EL (cell line): ENCODE measurements around the gene CTNNA1.
"Not testable (repeated sequence)": the region's sequence is repeated elsewhere in the genome, so short reads cannot be mapped to it uniquely, and the experiment has no call there.

Experiments
- DNase-seq: peaks from one replicate; pipeline ENCODE4 v3.0.0-alpha.2; 2016

The CTNNA1 gene

DNA sequence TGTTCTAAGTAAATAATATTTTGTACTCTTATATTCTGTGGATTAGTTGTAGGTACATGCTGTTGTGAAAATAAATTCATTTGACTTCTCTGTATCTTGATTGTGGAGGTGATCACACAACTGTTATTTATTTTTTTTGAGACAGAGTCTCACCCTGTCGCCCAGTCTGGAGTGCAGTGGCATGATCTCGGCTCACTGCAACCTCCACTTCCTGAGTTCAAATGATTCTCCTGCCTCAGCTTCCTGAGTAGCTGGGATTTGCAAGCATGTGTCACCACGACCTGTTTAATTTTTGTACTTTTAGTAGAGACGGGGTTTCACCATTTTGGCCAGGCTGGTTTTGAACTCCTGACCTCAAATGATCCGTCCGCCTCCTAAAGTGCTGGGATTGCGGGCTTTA lies 7.9 kb downstream of the CTNNA1 start:
- peak; percentile 19 for DNase-seq

DNA sequence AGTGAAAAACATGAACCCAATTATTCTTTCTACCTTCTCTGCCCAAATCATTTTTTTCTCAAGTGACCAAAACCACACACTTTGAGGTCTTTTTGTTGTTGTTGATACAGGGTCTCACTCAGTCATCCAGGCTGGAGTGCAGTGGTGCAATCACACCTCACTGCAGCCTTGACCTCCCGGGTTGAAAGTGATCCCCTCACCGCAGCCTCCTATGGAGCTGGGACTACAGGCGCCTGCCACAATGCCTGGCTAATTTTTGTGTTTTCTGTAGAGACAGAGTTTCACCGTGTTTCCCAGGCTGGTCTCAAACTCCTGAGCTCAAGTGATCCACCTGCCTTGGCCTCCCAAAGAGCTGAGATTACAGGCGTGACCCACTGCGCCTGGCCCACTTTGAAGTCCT lies 8.4 kb downstream of the CTNNA1 start:
- not testable (repeated sequence) for DNase-seq

DNA sequence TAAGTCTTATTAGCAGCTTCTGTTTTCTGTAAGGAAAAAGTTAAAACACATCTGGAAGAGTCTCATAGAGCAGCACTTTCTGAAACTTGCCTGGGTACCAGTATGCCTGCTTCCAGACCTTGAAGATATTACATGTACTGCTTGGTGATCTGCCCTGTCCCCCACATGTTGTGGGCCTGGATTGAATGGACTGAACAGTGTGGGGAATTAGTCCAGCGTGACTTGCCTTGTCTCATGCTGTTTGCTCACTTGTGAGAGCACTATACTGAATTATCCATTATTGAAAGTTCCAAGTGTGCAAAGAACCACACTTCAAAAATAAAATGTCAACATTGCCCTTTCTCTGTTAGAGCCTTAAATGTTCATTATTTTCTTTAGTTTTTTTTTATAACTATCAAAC lies 8.9 kb downstream of the CTNNA1 start:
- DNase-seq: no peak

DNA sequence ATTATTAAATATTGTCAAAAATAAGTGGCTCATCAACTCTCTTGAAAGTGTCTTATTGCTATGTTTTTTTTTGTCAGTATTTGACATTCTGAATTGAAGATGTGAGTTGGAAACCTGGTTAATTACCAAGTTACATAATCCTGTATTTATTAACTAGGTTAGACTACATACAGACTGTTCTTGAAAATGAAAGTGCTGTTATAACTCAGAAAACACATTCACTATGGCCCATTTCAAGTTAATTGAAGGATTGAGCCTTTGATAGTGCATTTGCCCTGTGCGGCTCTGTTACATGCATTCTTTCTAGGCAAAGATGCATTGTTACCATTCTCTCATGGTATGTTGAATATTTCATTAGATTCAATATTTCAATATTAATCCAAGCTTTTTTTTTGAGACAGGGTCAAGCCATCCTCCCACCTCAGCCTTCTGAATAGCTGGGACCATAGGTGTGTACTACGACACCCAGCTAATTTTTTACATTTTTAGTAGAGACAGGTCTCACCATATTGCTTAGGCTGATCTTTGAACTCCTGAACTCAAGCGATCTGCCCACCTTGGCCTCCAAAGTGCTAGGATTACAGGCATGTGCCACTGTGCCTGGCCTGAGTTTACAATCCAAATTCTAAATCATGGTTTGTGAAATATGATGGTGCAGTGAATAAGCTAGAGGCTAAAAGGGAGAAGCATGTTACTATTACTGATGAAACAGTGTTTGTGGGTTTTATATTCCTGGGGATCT lies 10.0 kb downstream of the CTNNA1 start:
- no peak for DNase-seq

DNA sequence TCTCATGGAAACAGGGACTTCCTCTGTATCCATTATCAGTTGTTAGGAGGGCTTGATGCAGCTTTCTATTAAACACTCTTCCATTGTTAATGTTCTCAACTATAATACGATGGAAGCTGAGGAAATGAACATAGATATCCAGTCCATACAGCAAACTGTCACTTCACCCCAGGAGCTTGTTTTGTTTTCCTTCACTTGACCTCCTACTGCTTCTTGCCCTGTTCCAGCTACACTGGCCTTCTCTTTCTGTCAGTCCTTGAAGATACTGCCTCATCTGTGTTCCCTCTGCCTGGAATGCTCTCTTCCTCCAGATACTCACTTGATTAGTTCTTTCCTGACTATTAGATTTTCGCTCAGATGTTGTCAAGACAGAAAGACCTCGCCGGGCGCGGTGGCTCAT lies 17.1 kb downstream of the CTNNA1 start:
- no peak for DNase-seq

DNA sequence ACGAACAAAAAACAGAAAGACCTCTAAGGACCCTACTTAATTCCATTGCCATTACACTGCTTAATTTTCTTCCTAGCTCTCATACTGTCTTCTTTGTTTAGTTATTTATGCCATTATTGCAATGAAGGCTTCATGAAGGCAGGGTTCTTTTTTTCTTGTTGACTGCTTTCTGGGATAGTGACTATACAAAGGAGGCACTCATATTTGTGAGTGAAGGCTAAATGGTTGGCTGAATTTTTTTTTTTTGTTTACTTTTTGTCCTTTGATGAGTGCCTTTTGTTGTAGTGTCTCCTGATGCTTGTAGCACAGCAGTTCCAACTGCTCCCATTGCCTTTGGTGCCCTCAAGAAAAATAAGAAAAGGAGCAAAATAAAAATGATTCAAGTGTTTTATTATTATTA lies 17.8 kb downstream of the CTNNA1 start:
- DNase-seq: no peak

DNA sequence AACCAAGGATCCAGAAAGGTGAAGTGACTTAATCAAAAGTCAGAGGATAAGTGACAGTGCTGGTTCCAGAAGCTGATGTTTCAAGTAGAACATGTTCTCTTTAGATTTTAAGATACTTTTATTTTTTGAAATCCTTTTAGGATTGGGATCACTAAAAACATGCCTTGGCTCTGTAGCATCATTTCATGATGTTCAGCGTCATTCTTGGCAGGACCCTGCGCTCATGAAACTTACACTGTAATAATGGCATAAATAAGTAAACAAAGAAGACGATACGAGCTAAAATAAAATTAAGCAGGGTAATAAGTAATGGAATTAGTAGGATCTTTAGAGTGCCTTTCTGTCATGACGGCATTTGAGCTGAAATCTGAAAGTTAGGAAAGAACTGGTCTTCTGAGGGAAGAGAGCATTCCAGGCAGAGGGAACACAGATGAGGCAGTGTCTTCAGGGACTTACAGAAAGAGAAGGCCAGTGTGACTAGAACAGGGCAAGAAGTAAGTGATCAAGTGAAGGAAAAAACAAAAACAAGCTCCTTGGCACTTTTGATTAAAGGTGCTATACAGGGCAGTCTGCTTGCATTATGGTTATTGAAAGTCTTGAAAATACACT lies 19.9 kb downstream of the CTNNA1 start:
- DNase-seq: no peak

DNA sequence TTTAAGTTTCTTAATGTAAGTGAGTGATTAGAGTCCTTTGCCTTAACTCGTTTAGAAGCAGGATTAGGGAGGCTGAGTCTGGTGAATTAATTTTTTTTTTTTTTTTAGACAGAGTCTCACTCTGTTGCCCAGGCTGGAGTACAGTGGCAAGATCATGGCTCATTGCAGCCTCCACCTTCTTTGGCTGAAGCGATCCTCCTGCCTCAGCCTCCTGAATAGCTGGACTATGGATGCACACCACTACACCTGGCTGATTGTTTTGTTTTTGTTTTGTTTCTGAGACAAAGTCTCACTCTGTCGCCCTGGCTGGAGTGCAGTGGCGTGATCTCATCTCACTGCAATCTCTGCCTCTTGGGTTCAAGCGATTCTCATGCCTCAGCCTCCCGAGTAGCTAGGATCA lies 20.4 kb downstream of the CTNNA1 start:
- not testable (repeated sequence) for DNase-seq

DNA sequence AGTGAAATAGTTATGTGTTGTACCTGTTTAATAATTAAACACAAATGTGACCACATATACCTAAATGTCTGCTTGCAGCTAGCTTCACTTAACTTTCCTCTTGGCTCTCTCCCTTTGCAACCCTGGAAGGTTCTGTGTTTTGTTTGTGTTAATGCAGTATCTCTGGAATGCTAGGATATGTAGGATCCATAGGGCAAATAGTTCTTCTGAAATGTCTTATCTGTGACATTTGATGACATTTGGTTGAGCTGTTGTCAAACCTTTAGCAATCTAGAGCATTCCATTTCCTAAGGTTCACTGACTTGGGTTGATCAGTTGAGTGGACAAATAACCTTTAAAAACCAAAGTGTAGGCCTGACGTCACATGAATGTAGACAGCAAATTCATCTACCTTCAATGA lies 21.8 kb downstream of the CTNNA1 start:
- DNase-seq: no peak

DNA sequence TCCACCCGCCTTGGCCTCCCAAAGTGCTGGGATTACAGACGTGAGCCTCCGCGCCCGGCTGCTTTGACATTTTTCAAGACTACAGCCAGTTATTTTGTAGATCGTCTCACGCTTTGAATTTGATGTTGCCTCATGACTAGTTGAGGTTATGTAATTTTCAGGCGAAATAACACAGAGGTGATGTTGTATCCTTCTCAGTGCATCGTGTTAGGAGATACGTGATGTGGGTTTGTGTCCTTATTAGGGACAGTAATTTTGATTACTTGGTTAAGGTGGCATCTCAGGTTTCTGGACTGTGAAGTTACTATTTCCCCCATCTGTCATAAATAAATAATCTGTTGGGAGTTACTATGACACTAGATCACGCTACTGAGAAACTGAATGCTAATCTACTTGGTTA lies 25.0 kb downstream of the CTNNA1 start:
- DNase-seq: no peak

DNA sequence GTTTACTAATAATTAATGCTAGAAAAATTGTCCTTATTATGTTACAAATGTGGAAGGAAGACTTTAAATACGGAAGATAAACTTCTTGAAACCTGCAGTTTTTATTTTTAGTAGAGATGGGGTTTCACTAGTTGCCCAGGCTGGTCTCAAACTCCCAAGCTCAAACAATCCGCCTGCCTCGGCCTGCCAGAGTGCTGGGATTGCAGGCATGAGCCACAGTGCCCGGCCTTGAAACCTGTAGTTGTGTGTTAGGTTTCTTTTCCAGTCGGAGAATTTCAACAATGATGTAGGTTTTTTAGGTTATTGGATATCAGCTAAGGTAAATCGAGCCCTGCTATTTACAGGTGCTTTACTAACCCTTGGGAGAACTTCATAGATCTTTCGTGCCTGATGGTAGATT lies 30.8 kb downstream of the CTNNA1 start:
- no peak for DNase-seq

DNA sequence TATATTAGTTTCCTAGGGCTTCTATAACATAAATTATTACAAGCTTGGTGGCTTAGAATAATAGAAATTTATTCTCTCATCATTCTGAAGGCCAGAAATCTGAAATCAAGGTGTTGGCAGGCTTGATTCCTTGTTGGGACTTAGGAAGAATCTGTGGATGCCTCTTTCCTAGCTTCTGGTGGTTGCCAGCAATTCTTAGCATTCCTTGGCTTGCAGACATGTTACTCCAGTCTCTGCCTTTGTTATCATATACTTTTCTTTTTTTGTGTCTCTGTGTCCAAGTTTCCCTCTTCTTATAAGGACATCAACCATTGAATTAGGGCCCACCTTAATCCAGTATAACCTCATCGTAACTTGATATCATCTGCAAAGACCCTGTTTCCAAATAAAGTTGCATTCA lies 31.4 kb downstream of the CTNNA1 start:
- DNase-seq: peak; percentile 34

DNA sequence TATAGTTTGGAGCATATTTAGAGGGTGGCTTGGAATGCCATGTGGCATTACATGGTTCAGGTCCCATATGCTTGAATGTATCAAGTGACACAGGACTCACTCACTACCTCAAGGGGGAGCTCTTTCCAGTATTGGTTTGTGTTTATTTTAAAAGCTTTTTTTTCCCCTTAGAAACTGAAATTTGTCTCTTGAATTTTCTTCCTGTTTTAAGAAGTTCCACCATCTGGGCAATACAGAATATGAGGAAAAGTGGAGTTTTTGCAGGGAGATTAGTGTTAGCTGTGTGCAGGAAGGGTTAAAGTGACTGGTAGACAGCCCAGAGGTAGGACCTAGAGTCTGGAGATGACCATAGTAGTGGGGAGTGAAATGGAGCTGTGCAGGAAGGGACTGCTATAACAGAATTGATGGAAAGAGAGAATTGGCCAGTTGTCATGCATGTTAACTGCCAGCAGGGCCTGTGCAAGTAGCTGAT lies 36.6 kb downstream of the CTNNA1 start:
- peak; percentile 53 for DNase-seq

DNA sequence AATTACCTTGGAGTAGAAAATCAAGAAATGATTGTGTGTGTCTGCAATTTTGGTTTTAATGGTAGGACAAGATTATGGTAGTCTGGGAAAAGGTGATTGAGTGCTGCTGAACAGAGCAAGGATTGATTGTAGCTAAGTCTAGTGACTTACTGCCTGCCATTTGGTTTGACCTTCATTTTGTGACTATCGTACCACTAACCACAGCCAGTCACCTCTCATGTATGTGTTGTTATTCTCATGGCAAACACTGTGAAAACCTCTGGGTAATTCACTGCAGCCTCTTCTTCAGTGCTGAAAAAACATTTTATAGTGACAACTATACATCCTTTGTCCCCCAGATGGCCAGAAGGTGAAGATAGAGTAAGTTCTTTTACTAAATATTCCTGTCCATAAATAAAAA lies 37.5 kb downstream of the CTNNA1 start:
- DNase-seq: no peak

DNA sequence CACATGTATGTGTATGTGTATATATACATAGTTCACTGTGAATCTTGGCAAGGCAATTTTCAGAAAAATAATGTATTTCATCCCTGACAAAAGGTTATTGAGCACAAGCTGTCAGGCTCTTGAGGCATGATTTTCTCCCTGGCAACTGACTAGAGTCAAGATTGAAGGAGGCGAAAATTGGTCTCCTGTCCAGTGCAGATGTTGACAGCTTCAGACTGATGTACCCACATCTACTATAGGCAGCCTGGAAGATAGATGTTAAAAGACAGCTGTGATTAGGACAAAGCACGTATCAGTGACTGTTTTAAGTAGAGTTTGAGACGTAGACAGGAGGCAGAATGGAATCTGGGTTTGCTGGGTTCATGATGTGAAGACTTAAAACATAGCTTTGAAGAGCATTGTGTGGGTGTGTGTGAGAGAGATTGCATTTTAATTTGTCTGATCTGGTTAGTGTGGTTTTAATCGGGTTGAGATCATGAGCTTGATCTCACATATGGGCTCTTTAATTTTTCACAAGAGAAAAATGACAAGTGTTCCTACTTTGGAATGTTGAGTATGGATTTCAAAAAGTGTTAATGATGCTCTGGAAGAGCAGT lies 39.1 kb downstream of the CTNNA1 start:
- DNase-seq: no peak

DNA sequence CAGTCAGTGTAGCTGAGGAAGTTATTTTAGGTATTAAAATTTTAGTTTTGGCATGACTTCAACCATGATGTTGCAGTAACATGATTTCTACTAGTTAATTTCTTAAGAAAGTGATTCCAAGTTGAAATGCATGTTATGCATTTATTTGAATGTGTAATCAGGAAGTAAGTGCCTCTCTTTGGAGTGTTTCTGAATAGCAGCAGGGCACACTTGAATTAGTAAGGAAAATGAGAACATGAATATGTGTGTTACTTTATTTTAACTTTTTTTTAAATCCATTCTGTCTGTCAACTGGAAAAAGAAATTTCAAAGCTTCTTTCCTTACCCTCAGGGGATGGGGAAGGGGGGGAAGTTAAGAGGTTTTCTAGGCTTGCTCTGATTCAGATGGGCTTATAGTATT lies 40.4 kb downstream of the CTNNA1 start:
- DNase-seq: no peak

DNA sequence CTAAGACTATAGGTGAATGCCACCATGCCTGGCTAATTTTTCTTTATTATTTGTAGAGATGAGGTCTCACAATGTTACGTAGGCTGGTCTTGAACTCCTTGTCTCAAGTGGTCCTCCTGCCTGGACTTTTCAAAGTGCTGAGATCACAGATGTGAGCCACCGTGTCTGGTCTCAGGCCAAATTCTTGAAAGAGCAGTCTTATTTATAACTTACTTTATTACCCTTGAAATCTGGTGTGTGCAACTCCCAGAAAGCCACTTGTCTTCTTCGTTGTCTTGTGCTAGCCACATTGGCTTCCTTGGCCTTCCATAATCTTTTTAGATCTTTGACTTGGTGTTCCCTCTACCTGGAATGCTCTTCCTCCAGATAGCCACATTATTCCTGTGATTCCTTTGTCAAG lies 50.1 kb downstream of the CTNNA1 start:
- no peak for DNase-seq

DNA sequence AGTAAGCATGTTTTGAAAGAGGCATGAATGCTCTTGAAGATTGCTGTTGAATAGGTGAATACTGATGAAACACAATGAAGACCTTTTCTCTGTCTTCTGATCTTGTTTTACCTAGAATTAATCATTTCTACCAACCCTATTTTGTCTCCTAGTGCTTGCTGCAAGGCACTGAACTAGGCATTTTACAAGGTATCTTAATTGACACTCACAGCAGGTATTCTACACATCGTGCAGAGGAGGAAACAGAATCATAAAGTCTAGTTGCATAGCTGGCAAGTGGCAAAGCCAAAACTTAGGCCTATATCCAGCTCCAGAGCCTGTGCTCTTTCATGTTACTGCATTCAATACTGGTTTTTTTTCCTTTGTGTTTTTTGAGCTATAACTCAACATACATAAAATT lies 50.7 kb downstream of the CTNNA1 start:
- DNase-seq: no peak

DNA sequence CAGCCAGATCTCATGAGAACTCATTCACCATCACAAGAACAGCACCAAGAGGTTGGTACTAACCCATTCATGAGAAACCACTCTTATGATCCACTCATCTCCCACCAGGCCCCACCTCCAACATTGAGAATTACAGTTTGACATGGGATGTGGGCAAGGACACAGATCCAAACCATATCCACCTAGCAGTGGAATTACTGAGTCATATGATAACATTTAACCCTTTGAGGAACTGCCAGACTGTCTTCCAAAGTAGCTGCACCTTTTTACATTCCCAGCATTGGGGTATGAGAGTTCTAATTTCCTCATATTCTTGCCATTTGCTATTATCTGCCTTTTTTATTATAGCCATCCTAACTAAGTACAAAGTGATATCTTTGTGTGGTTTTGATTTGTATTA lies 51.9 kb downstream of the CTNNA1 start:
- no peak for DNase-seq

DNA sequence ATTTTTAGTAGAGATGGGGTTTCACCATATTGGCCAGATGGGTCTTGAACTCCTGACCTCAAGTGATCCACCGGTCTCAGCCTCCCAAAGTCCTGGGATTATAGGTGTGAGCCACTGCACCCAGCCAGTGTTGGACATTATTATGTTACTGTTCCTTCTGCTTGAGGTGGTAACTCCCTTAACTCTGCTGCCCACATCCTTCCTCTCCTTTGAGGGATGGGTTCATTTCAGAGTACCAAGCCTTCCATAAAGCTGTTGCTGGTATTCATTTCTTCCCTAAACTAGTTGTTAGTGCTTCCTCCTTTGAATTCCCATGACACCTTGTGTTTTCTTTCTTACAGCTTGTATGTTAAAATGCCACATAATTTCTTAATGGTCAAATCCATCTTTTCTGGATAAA lies 54.0 kb downstream of the CTNNA1 start:
- no peak for DNase-seq

DNA sequence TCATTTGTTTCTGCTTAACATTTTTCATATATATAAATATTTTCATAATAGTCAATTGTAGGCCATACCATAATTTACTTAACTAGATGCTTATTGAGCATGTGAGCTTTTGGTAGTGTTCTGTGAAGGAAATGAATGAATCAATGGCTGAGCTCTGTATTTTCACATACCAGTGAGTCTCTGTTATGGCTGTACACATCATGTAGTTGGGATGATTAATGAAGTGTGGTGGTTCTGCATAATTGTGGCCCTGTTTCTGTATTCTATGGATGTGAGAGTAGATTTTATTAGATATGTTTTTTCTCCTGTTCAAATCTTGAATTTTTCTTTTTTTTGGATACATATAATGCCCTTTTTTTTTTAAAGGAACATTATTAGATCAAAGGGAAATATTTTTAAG lies 56.2 kb downstream of the CTNNA1 start:
- peak; percentile 21 for DNase-seq

DNA sequence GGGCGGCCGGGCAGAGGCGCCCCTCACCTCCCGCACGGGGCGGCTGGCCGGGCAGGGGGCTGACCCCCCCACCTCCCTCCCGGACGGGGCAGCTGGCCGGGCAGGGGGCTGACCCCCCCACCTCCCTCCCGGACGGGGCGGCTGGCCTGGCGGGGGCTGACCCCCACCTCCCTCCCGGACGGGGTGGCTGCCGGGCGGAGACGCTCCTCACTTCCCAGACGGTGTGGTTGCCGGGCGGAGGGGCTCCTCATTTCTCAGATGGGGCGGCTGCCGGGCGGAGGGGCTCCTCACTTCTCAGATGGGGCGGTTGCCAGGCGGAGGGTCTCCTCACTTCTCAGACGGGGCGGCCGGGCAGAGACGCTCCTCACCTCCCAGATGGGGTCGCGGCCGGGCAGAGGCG lies 57.6 kb downstream of the CTNNA1 start:
- not testable (repeated sequence) for DNase-seq

DNA sequence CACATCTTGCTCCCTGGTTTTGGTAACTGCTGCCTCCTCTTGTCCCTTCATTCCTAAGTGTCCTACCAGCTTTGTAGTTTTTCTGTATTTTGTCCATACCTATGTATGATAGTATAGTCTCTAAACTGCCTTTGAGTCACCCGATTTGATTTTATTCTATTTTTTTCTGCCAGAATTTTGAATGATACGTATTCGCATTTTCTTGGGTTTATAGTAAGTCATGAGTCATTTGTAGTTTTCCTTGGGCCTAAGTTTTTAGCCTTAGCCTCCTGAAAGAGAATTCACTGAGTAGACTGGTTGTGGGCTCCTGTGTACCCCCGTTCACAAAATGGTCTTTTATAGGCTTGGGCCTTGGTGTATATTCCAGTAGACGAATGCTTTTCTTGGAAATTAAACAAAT lies 62.3 kb downstream of the CTNNA1 start:
- no peak for DNase-seq

DNA sequence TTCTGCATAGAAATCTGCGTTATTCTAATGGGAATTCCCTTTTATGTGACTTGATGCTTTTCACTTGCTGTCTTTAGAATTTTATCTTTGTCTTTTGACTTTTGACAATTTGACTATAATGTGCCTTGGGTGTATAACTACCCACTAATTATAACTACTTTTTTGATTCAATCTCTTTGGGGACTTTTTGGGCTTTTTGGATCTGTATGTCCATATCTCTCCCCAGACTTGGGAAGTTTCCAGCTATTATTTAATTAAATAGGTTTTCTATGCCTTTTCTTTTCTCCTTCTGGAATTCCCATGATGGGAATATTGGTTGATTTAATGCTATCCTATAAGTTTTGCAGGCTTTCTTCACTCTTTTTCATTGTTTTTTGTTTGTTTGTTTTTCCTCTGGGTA lies 64.0 kb downstream of the CTNNA1 start:
- DNase-seq: no peak

DNA sequence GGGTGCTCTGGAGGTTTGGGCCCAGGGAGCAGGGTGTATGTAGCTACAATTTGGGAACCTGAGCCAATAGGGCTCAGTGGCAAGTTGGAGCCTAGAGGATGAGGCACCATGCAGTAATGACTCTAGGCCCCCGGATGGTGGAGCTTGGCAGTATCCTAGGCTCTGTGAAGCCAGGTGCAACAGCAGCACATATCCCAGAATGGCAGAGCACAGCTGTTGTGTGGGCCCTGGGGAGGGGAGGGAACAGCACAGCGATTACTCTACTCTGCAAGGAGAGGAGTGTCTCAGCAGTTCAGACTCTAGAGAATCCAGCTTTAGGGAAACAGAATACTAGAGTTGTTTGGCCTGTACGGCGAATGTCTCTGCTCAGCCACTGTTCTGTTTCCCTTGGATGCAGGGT lies 65.9 kb downstream of the CTNNA1 start:
- no peak for DNase-seq
